Measurements from ENCODE around the gene RNF40.

DNA sequence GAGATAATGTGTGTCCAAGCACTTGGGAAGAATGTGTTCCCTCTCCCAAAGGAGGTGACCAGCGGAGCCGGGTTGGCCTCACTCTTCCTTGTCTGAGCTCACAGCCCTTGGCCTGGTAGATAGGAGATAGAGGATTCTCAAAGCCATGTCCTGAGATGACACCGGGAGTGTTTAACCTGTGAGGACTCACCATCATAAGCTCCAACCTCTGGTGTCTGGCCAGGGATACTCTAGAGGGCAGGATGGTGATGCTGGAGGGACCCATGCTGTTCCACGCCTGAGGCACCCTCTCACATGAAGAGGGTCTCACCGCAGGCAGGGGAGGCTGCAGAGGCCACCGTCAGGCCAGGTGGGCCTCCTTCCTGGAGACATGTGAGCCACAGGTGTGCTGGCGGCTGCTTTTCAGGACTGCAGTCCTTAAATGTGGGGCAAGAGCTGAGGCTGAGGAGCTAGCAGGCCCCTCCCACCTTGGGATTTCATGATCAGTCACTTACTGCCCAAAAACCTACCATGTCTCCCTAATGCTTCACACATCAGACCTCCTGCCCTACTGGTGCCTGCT lies 31.5 kb downstream of the RNF40 start:
- TF ChIP-seq, protein P1, sequence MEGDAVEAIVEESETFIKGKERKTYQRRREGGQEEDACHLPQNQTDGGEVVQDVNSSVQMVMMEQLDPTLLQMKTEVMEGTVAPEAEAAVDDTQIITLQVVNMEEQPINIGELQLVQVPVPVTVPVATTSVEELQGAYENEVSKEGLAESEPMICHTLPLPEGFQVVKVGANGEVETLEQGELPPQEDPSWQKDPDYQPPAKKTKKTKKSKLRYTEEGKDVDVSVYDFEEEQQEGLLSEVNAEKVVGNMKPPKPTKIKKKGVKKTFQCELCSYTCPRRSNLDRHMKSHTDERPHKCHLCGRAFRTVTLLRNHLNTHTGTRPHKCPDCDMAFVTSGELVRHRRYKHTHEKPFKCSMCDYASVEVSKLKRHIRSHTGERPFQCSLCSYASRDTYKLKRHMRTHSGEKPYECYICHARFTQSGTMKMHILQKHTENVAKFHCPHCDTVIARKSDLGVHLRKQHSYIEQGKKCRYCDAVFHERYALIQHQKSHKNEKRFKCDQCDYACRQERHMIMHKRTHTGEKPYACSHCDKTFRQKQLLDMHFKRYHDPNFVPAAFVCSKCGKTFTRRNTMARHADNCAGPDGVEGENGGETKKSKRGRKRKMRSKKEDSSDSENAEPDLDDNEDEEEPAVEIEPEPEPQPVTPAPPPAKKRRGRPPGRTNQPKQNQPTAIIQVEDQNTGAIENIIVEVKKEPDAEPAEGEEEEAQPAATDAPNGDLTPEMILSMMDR (IDR thresholded peaks at IDR 0.05; ENCODE audit: borderline replicate concordance, extremely low read depth, low read length, poor library complexity, severe bottlenecking) = no peak
- TF ChIP-seq EZH2 (IDR thresholded peaks at IDR 0.05; ENCODE audit: borderline replicate concordance, low read depth, low read length, severe bottlenecking) = no peak
